MG63 (cell line): ENCODE results near the gene ROPN1B. TPM values are rescaled to one million over a fixed set of nuclear protein-coding genes. Genes with fewer than 3 reads are reported as not detected.

ENCODE experiments used
- total RNA-seq: library from RNA; depleted of rRNA; stranded (reverse); fragments of >200 nt; shearing (Covaris generic); gene quantifications from 2 replicates; pipeline ENCODE4 v1.2.3, GENCODE V29; 2014; ENCODE audit warnings: low replicate concordance; rRNA removed

Gene ROPN1B
- total RNA-seq, 1 experiment from 2014 or later, result not detected

Other genes starting within 250 kb of the ROPN1B start
- 55.6 and 63.0 TPM in 2 replicates for gene SLC41A3, start 114.9 kb downstream of the ROPN1B start, total RNA-seq
- gene ALDH1L1, start 211.4 kb downstream of the ROPN1B start, total RNA-seq, result 0.27 TPM in 1 of 2 replicates, not detected in the other